ENCODE data around the gene FGF19. TPM values are rescaled to one million over a fixed set of nuclear protein-coding genes. Genes with fewer than 3 reads are reported as not detected.
A peak's percentile ranks its signal among the peaks of the same experiment; 100 is the strongest.

The FGF19 gene
- total RNA-seq, 1 donor from 2014 or later, result not detected

DNA sequence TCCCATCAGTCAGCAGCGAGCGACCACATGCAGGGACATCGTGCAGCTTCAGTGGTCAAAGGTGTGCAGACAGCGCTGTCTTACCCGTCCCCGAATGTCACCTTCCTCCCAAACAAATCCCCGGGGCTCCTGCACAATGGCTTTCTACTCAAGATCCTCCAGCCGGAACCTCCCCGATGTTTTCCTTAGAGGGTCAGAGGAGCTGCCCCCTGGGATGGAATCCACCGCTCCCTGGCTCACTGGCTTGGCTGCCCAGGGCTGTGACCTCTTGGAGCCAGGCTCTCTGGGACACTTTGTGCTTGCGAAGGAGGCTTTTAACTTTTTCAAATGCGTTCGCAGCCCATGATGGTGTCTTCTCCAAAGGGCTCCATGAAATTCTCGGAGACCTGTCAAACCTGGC is 17.3 kb upstream of the FGF19 start:
- Mint-ChIP-seq H3K4me1 (peaks cover 4% of the 10 kb centered on the region), H3K27ac (no peak overlapping the region), H3K4me3 (no peak overlapping the region), H3K36me3 (ENCODE audit: low read depth) (no peaks in the 10 kb centered on the region), H3K9me3 (no peaks in the 10 kb centered on the region), H3K27me3 (peaks cover 61% of the 10 kb centered on the region)
- ChIA-PET CTCF (no interaction called here), POLR2A (no interaction called here)
- ATAC-seq (ENCODE audit: low read depth), result no peak
- no peak for TF ChIP-seq CTCF (IDR thresholded peaks at IDR 0.05)
- DNase-seq, result no peak
- intact Hi-C loops (cut with micrococcal nuclease), result no loop called here

GRCh38 chr11:69718912-69719311 is 15.1 kb upstream of the FGF19 start:
- Mint-ChIP-seq H3K4me1 (peaks cover 4% of the 10 kb centered on the region), H3K36me3 (ENCODE audit: low read depth) (no peaks in the 10 kb centered on the region), H3K27ac (no peak overlapping the region), H3K27me3 (peaks cover 49% of the 10 kb centered on the region), H3K9me3 (no peaks in the 10 kb centered on the region), H3K4me3 (no peak overlapping the region)
- DNase-seq, result no peak
- CTCF ChIA-PET, result interaction anchor here (0.7 to 1.0 kb wide), 2 partner anchors 83 to 477 kb away, joined by 3 read pairs; no protein-coding TSS in a partner anchor
- intact Hi-C loops (cut with micrococcal nuclease), result no loop called here
- POLR2A ChIA-PET, result no interaction called here
- no peak for TF ChIP-seq CTCF (IDR thresholded peaks at IDR 0.05)
- ATAC-seq (ENCODE audit: low read depth), result no peak

- DNase-seq (peak; percentile 31), ATAC-seq (ENCODE audit: low read depth) (peak; percentile 83)
- no peaks in the 10 kb centered on the region for H3K36me3 Mint-ChIP-seq (ENCODE audit: low read depth)
- no peaks in the 10 kb centered on the region for H3K9me3 Mint-ChIP-seq
- no peak overlapping the region for H3K4me3 Mint-ChIP-seq
- H3K4me1 Mint-ChIP-seq, result peaks cover 4% of the 10 kb centered on the region
- peaks cover 42% of the 10 kb centered on the region for H3K27me3 Mint-ChIP-seq
- intact Hi-C loops (cut with micrococcal nuclease), result no loop called here
- H3K27ac Mint-ChIP-seq, result no peak overlapping the region
- ChIA-PET CTCF (interaction anchor here (0.7 to 1.0 kb wide), 2 partner anchors 83 to 478 kb away, joined by 3 read pairs; no protein-coding TSS in a partner anchor), POLR2A (no interaction called here)
- no peak for TF ChIP-seq CTCF (IDR thresholded peaks at IDR 0.05)
Measured at GRCh38 chr11:69718147-69718546, 14.3 kb upstream of the FGF19 start.

DNA sequence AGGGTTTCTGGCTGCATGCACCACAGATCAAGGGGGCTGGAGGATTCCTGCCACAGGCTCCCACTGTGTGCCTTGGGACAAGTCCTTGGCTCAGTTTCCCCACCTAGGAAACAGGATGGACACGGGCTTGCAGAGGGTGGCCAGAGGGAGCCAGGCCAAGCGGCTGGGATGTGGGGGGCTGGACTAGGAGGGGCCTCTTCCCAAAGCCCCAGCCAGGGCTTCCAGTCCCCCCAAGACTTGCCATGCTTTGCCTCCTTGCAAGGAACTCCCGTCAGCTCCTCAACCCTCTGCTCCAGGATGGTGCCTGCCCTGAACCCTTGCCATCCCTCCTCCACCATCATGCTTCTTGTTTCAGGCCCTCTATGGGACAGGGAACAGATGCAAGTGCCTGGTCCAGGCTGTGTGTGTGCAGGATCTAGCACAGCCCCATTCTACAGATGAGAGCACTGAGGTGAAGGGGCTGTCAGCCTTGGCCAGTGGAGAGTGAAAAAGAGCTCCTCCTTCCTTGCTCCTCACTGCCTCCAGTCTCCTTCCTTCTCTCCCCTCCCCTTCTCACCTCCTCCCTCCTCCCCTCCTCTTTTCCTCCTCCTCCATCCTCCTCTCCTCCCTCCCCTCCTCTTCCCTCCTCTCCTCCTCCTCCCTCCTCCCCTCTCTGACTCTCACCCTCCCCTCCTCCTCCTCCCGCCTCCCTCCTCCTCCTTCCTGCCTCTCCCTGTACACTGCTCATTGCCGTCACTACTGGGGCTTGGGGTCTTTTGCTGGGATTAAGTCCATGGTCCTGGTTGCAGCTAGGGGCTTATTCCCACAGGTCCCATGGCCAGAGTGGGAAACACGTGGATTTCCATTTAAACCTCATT is 13.3 kb upstream of the FGF19 start:
- TF ChIP-seq CTCF (IDR thresholded peaks at IDR 0.05), result no peak
- ATAC-seq (ENCODE audit: low read depth) (no peak), DNase-seq (no peak)
- Mint-ChIP-seq H3K36me3 (ENCODE audit: low read depth) (no peaks in the 10 kb centered on the region), H3K9me3 (no peaks in the 10 kb centered on the region), H3K27ac (no peak overlapping the region), H3K27me3 (peaks cover 38% of the 10 kb centered on the region), H3K4me1 (peaks cover 4% of the 10 kb centered on the region), H3K4me3 (no peak overlapping the region)
- ChIA-PET CTCF (no interaction called here), POLR2A (no interaction called here)
- intact Hi-C loops (cut with micrococcal nuclease), result no loop called here

DNA sequence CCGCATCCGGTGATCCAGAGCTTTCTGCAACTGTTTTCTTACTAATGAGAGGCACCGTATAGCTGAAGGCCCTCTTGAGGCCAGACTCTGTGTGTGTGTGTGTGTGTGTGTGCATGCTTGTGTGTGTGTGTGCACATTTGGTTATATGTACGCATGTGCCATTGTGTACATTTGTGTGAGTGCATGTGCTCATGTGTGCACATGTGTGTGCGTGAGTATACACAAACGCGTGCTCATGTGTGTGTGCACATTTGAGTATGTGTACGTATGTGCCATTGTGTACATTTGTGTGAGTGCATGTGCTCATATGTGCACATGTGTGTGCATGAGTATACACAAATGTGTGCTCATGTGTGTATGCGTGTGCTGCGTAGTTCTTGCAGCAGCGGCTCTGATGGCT is 12.3 kb upstream of the FGF19 start:
- ATAC-seq (ENCODE audit: low read depth), result no peak
- no peak for DNase-seq
- Mint-ChIP-seq H3K27me3 (peaks cover 38% of the 10 kb centered on the region), H3K9me3 (no peaks in the 10 kb centered on the region), H3K4me1 (peaks cover 10% of the 10 kb centered on the region), H3K36me3 (ENCODE audit: low read depth) (no peaks in the 10 kb centered on the region), H3K27ac (no peak overlapping the region), H3K4me3 (no peak overlapping the region)
- POLR2A ChIA-PET, result interaction anchor here (0.6 kb wide), 2 partner anchors 480 to 491 kb away, joined by 4 read pairs; no protein-coding TSS in a partner anchor
- intact Hi-C loops (cut with micrococcal nuclease), result no loop called here
- CTCF ChIA-PET, result no interaction called here
- no peak for TF ChIP-seq CTCF (IDR thresholded peaks at IDR 0.05)

All from activated B cell treated with CpG ODN at 0.5 μM for 24 hours (primary cell).